H1 (cell line): ENCODE data around the gene PDE4D. TPM values are rescaled to one million over a fixed set of nuclear protein-coding genes. Genes with fewer than 3 reads are reported as not detected.

Source experiments
- CTCF ChIA-PET: fragments of 300-600 bp; sonication (Branson Sonifier 250); formaldehyde crosslinking; loops from one replicate; lab custom pipeline; 2021; ENCODE audit not compliant: partially characterized antibody; lab: Charles Lee
- POLR2A ChIA-PET: fragments of 300-600 bp; sonication (Branson Sonifier 250); formaldehyde crosslinking; loops from one replicate; lab custom pipeline; 2021; ENCODE audit warnings: inconsistent platforms; ENCODE audit not compliant: partially characterized antibody; lab: Charles Lee
- DNase-seq, 2 experiments: peaks; one replicate each; pipeline versions ENCODE4 v3.0.0 to v3.0.0-alpha.2; 2010 to 2022; ENCODE audit warnings: low spot score in 2 of 2, low read depth in 1 of 2, mixed read lengths in 1 of 2
- FAIRE-seq: peaks from 2 replicates; lab custom pipeline; 2011; peaks lifted over from hg19 to GRCh38; lab: Jason Lieb, UNC
- H2AFZ ChIP-seq: 2 replicates; pipeline ENCODE4 v1.8.1; 2012; ENCODE audit warnings: low read length, inconsistent platforms
- H2AK5ac ChIP-seq: 2 replicates; pipeline ENCODE4 v1.6.1; 2013; ENCODE audit warnings: low read depth, low read length
- H2BK120ac ChIP-seq: replicated peaks from 2 replicates; pipeline ENCODE3; 2013; ENCODE audit warnings: low read depth, low read length, inconsistent platforms
- H2BK12ac ChIP-seq: 2 replicates; pipeline ENCODE4 v1.6.1; 2013; ENCODE audit warnings: low read depth, low read length
- H2BK15ac ChIP-seq: 2 replicates; pipeline ENCODE4 v1.6.1; 2013; ENCODE audit warnings: low read length
- H2BK20ac ChIP-seq: 2 replicates; pipeline ENCODE4 v1.6.1; 2013; ENCODE audit warnings: low read length
- H2BK5ac ChIP-seq: 2 replicates; pipeline ENCODE4 v1.6.1; 2013; ENCODE audit warnings: low read depth, low read length
- H3K14ac ChIP-seq: 2 replicates; pipeline ENCODE4 v1.6.1; 2013; ENCODE audit warnings: inconsistent platforms; ENCODE audit not compliant: insufficient read length
- H3K18ac ChIP-seq: 2 replicates; pipeline ENCODE4 v1.6.1; 2013; ENCODE audit warnings: low read length; ENCODE audit errors: extremely low read depth
- H3K23ac ChIP-seq: 2 replicates; pipeline ENCODE4 v1.6.1; 2013; ENCODE audit warnings: inconsistent platforms; ENCODE audit not compliant: insufficient read length
- H3K23me2 ChIP-seq: 2 replicates; pipeline ENCODE4 v1.6.1; 2013; ENCODE audit warnings: low read depth, low read length
- H3K27ac ChIP-seq: 2 replicates; pipeline ENCODE4 v1.6.1; 2011; ENCODE audit warnings: low read depth, low read length, inconsistent platforms
- H3K27me3 ChIP-seq, 4 experiments: replicated peaks in 1 of 4; 1 replicate in 1 of 4; 2 replicates in 3 of 4; pipeline versions ENCODE4 v1.6.1 to v1.8.1; 2011 to 2013; ENCODE audit warnings: low read length in 3 of 4, mild to moderate bottlenecking in 3 of 4, inconsistent platforms in 2 of 4, mixed read lengths in 2 of 4, moderate library complexity in 1 of 4; ENCODE audit not compliant: control insufficient read depth in 3 of 4, insufficient read depth in 3 of 4; ENCODE audit errors: extremely low read depth in 1 of 4
- H3K36me3 ChIP-seq, 4 experiments: 2 replicates each; pipeline versions ENCODE4 v1.6.1 to v1.8.1; 2011 to 2013; ENCODE audit warnings: mild to moderate bottlenecking in 4 of 4, low read length in 3 of 4, moderate library complexity in 2 of 4, control low read depth in 1 of 4, inconsistent platforms in 1 of 4; ENCODE audit not compliant: insufficient read depth in 4 of 4, control insufficient read depth in 2 of 4
- H3K4ac ChIP-seq: replicated peaks from 2 replicates; pipeline ENCODE3; 2013; ENCODE audit warnings: low read length, low read depth, mixed read lengths, inconsistent platforms; ENCODE audit not compliant: insufficient read length
- H3K4me1 ChIP-seq, 4 experiments: replicated peaks in 1 of 4; 1 replicate in 1 of 4; 2 replicates in 3 of 4; pipeline versions ENCODE4 v1.6.1 to v1.8.1; 2011 to 2013; ENCODE audit warnings: low read length in 3 of 4, inconsistent platforms in 2 of 4, mixed read lengths in 1 of 4; ENCODE audit not compliant: insufficient read depth in 4 of 4, control insufficient read depth in 3 of 4
- H3K4me2 ChIP-seq, 2 experiments: 2 replicates each; pipeline versions ENCODE4 v1.6.1 to v1.8.1; 2011 to 2013; ENCODE audit warnings: low read depth in 2 of 2, low read length in 2 of 2, control low read depth in 1 of 2, inconsistent platforms in 1 of 2, mild to moderate bottlenecking in 1 of 2; ENCODE audit not compliant: insufficient read depth in 1 of 2
- H3K4me3 ChIP-seq, 4 experiments: fragments of 200-600, 300-600 bp in 1 of 4; sonication (generic), shearing (Covaris generic), sonication (Bioruptor Twin) in 1 of 4; 2 replicates each; pipeline versions ENCODE4 v1.5.1 to v1.8.1; 2011 to 2016; ENCODE audit warnings: low read length in 4 of 4, low read depth in 3 of 4, control low read depth in 2 of 4, inconsistent platforms in 2 of 4, mild to moderate bottlenecking in 2 of 4, mixed read lengths in 1 of 4, moderate library complexity in 1 of 4; ENCODE audit not compliant: insufficient read depth in 2 of 4; ENCODE audit errors: extremely low read depth in 1 of 4
- H3K56ac ChIP-seq: replicated peaks from 2 replicates; pipeline ENCODE3; 2013; ENCODE audit warnings: low read depth, mild to moderate bottlenecking, mixed read lengths, low read length, inconsistent platforms; ENCODE audit not compliant: insufficient read length
- H3K79me1 ChIP-seq: 2 replicates; pipeline ENCODE4 v1.6.1; 2013; ENCODE audit warnings: low read depth, low read length, control low read depth
- H3K79me2 ChIP-seq, 2 experiments: 2 replicates each; pipeline versions ENCODE4 v1.6.1 to v1.8.1; 2012 to 2013; ENCODE audit warnings: low read length in 2 of 2, mild to moderate bottlenecking in 2 of 2, inconsistent platforms in 1 of 2; ENCODE audit not compliant: insufficient read depth in 2 of 2, control insufficient read depth in 1 of 2
- H3K9ac ChIP-seq, 4 experiments: replicated peaks in 1 of 4; 1 replicate in 1 of 4; 2 replicates in 3 of 4; pipeline versions ENCODE4 v1.6.1 to v1.8.1; 2011 to 2013; ENCODE audit warnings: low read depth in 3 of 4, low read length in 3 of 4, control low read depth in 2 of 4, mild to moderate bottlenecking in 2 of 4, moderate library complexity in 2 of 4, inconsistent platforms in 1 of 4; ENCODE audit errors: extremely low read depth in 1 of 4
- H3K9me3 ChIP-seq, 2 experiments: 2 replicates each; pipeline versions ENCODE4 v1.6.1 to v1.8.1; 2012 to 2013; ENCODE audit warnings: mild to moderate bottlenecking in 2 of 2, moderate library complexity in 2 of 2, control low read depth in 1 of 2, inconsistent platforms in 1 of 2, low read depth in 1 of 2, low read length in 1 of 2, mixed read lengths in 1 of 2; ENCODE audit not compliant: insufficient read depth in 2 of 2
- H4K20me1 ChIP-seq, 2 experiments: replicated peaks in 1 of 2; 2 replicates each; pipeline versions ENCODE3 to v1.8.1; 2011 to 2013; ENCODE audit warnings: inconsistent platforms in 2 of 2, low read length in 2 of 2, mild to moderate bottlenecking in 1 of 2; ENCODE audit not compliant: insufficient read depth in 2 of 2, control insufficient read depth in 1 of 2
- H4K5ac ChIP-seq: 2 replicates; pipeline ENCODE4 v1.6.1; 2013; ENCODE audit warnings: low read length, low read depth, mixed read lengths, inconsistent platforms; ENCODE audit not compliant: insufficient read length
- H4K8ac ChIP-seq: 2 replicates; pipeline ENCODE4 v1.8.0; 2013; ENCODE audit warnings: mild to moderate bottlenecking, moderate library complexity, low read length, inconsistent platforms; ENCODE audit not compliant: insufficient read depth; ENCODE audit errors: extremely low read depth
- H4K91ac ChIP-seq: replicated peaks from 2 replicates; pipeline ENCODE3; 2013; ENCODE audit warnings: low read length, mixed read lengths, inconsistent platforms; ENCODE audit not compliant: insufficient read length
- CBX5 ChIP-seq: fragments of 300-800, 300-1000 bp; sonication (generic); IDR thresholded peaks from 2 replicates; pipeline ENCODE4 v1.7.1; 2016; ENCODE audit warnings: antibody characterized with exemption, low read length, low read depth
- CTBP2 ChIP-seq: IDR thresholded peaks from 2 replicates; pipeline ENCODE4 v1.7.0; 2011; ENCODE audit warnings: borderline replicate concordance, mild to moderate bottlenecking, moderate library complexity, mixed read lengths, low read length; ENCODE audit not compliant: insufficient read depth, insufficient read length
- JUN ChIP-seq: IDR thresholded peaks from 2 replicates; pipeline ENCODE4 v1.6.1; 2011; ENCODE audit warnings: low read depth, mild to moderate bottlenecking, improper control_type of control experiment, low read length
- KDM5A ChIP-seq: fragments of 200-600 bp; IDR thresholded peaks from 2 replicates; pipeline ENCODE4 v1.7.1; 2012; ENCODE audit warnings: mild to moderate bottlenecking, low read length, inconsistent platforms, mixed read lengths
- NRF1 ChIP-seq: IDR thresholded peaks from 2 replicates; pipeline ENCODE4 v1.6.1; 2011; ENCODE audit warnings: mild to moderate bottlenecking, low read depth, low read length, improper control_type of control experiment
- RAD21 ChIP-seq, 2 experiments: IDR thresholded peaks in 1 of 2; conservative IDR thresholded peaks in 1 of 2; 2 replicates each; pipeline ENCODE4 v1.6.1; 2011; ENCODE audit warnings: low read depth in 2 of 2, low read length in 2 of 2, improper control_type of control experiment in 1 of 2, inconsistent platforms in 1 of 2, mild to moderate bottlenecking in 1 of 2, moderate library complexity in 1 of 2
- WGBS, 2 experiments: shearing (Covaris generic) in 1 of 2; methylation state at CpG; one replicate each; pipeline versions ENCODE4 v1.1.6 to v1.1.7; 2013 to 2015; ENCODE audit warnings: low lambda C conversion rate in 2 of 2, mixed read lengths in 2 of 2, inconsistent platforms in 1 of 2, low coverage in 1 of 2, missing lambda C conversion rate in 1 of 2; ENCODE audit not compliant: insufficient replicate concordance in 2 of 2, insufficient coverage in 1 of 2, insufficient read length in 1 of 2; ENCODE audit errors: extremely low coverage in 1 of 2, missing lambda C conversion rate in 1 of 2; 5-methylcytosine and 5-hydroxymethylcytosine counted together
- polyA plus RNA-seq, 7 experiments: library from polyadenylated mRNA; depleted of rRNA in 3 of 7; stranded (reverse) in 5 of 7; unstranded in 2 of 7; fragments of >200 nt in 5 of 7; fragments of 200-250 nt in 2 of 7; gene quantifications; 1 replicate in 5 of 7; 2 replicates in 1 of 7; 4 replicates in 1 of 7; pipeline versions ENCODE4 v1.2.1 to v1.2.3, GENCODE V29; 2011 to 2013; ENCODE audit warnings: missing spikeins in 2 of 7, mixed read lengths in 2 of 7
- total RNA-seq: library from RNA; stranded (reverse); fragmentation: NEBNext Ultra II Directional; extraction: Animal tissue kit (Norgen Biotek cat#: 25700); gene quantifications from 2 replicates; pipeline ENCODE4 v1.2.1, GENCODE V29; 2021

The PDE4D gene
- total and polyA plus RNA-seq, 2 of the 8 experiments (the other 6 are each of a cell fraction or from before 2014, with no cell fraction given) = 2.3 to 3.7 TPM

DNA sequence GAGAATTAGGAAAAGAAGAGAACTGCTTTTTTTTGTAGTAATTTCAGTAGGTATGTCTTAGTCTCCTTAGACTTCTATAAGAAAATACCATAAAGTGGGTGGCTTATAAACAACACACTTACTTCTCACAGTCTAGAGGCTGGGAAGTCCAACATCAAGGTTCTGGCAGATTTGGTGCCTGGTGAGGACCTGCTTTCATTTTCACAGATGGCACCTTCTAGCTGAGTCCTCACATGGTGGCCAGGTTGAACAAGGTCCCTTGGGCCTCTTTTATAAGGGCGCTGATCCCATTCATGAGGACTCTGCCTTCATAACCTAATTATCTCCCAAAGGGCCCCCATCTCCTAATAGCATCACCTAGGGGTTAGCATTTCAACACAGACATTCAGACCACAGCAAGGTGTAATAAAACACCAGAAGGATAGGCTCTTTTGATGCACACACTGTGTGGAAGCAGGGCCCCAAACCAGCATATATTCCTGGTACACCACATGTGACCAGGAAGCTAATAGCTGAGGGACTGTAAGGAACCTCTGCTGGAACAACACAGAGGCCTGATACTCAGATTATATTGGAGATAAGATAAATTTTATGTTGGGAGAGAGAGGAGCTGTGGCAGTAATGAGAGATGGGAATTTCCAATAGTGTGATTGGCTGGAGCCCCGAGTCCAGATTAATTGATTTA is 925.8 kb downstream of the PDE4D start:
- Histone ChIP-seq H2BK5ac (no peak overlapping the region), H3K79me1 (no peaks in the 10 kb centered on the region), H2BK20ac (no peak overlapping the region), H3K23me2 (no peaks in the 10 kb centered on the region), H3K4ac (no peak overlapping the region), H3K36me3 (no peaks in the 10 kb centered on the region), H3K9me3 (no peaks in the 10 kb centered on the region), H3K79me2 (no peaks in the 10 kb centered on the region), H3K4me3 (no peak overlapping the region), H3K23ac (no peak overlapping the region), H4K8ac (no peak overlapping the region), H2BK120ac (no peak overlapping the region), H4K20me1 (no peaks in the 10 kb centered on the region), H2AFZ (no peak overlapping the region), H3K27ac (no peak overlapping the region), H3K4me2 (no peak overlapping the region), H3K56ac (no peak overlapping the region), H4K5ac (no peak overlapping the region), H3K9ac (no peak overlapping the region), H4K91ac (no peak overlapping the region), H3K18ac (no peak overlapping the region), H3K4me1 (no peaks in the 10 kb centered on the region), H3K27me3 (no peaks in the 10 kb centered on the region; a peak in 1 of 7 replicates), H2BK15ac (no peak overlapping the region), H2BK12ac (no peak overlapping the region), H3K14ac (no peak overlapping the region), H2AK5ac (no peak overlapping the region)
- ChIA-PET POLR2A (no interaction called here), CTCF (interaction anchor here (1.1 to 2.0 kb wide), 4 partner anchors 40 to 81 kb away, joined by 4 to 8 read pairs (median 6); no protein-coding TSS in a partner anchor)
- TF ChIP-seq KDM5A = no peak
- TF ChIP-seq RAD21 (IDR thresholded peaks at IDR 0.05 in 1 of 2, conservative IDR thresholded peaks at IDR 0.05 in 1 of 2; ENCODE audit: low read depth in 2 of 2, low read length in 2 of 2) = no peak
- TF ChIP-seq CTBP2 = no peak
- no peak for TF ChIP-seq CBX5
- no peak for TF ChIP-seq NRF1
- TF ChIP-seq JUN = no peak
- 100% methylated on average over 2 of the region's 2 CpGs; no CpG with 5 or more reads in 1 of the 2 experiments for WGBS, 2 experiments
- FAIRE-seq (no peak), DNase-seq (no peak)
